Cardiac septum (tissue), 1 donor: ENCODE results near the gene COL12A1. TPM values are rescaled to one million over a fixed set of nuclear protein-coding genes. Genes with fewer than 3 reads are reported as not detected.

Source experiments
- DNase-seq: peaks from one replicate; pipeline ENCODE4 v3.0.0-alpha.2; 2020; ENCODE audit warnings: low spot score
- intact Hi-C: fragments of 100-400 bp; cut with DNase I; formaldehyde crosslinking; loops from one replicate; pipeline ENCODE4 v1.14.0; 2022
- total RNA-seq: library from RNA; stranded (reverse); fragmentation: NEBNext Ultra II Directional; extraction: Animal tissue kit (Norgen Biotek cat#: 25700); gene quantifications from one replicate; pipeline ENCODE4 v1.2.1, GENCODE V29; 2021
- donor health status: DM: no; HTN: no; CAD: no.

The COL12A1 gene
- total RNA-seq, 1 donor from 2014 or later, result 40.3 TPM

DNA sequence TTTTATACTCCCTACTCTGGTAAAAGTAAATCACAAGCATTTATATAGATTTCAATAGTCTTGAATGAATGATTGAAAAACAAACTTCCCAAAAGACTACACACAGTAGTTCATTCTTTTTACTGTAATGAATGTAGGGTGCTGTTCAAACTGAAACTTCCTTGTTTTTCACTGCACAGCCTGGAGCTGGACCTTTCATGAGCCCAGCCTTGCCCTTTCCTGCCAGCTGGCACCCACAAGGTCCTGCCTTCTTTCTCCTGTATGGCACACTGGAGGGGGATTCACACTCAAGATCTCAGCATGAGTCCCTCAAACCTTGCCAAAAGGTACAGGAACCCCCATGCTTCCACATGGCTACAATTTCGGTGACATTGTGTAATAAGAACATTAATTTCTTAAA, 50.9 kb downstream of the COL12A1 start:
- intact Hi-C loops, result no loop called here

DNA sequence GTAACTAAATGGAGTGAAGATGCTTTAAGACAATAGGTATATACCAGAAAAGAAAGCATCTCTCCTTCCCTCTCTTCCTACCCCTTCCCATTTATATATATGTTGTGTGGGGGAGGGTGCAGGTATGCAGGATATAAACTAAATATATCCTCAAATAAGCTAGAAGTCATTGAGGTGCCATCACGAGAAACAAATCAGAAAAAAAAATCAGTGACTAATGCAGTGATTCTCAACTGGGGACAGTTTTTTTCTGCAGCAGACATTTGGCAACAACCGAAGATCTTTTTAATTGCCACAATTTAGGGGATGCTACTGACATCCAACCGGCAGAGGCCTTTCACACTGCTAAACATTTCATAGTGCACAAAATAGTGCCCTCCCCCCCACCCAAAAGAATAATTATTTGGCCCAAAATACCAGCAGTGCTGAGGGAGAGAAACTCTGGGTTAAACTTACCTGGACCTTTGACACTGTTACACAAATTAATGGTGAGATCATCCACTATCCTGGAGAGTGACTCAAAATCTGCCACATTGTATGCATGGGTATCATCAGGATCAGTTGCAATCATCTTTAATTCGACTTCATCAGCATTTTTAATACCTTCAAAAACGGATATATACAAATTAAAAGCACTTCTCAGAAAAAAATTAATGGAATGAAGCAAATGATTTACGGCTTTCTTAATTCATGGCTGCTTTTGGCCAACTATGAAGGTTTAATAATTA, 55.0 kb downstream of the COL12A1 start:
- intact Hi-C loops, result no loop called here
- no peak for DNase-seq

More for the DNA sequence above, 50.9 kb downstream of the COL12A1 start:
- DNase-seq, result no peak

DNA sequence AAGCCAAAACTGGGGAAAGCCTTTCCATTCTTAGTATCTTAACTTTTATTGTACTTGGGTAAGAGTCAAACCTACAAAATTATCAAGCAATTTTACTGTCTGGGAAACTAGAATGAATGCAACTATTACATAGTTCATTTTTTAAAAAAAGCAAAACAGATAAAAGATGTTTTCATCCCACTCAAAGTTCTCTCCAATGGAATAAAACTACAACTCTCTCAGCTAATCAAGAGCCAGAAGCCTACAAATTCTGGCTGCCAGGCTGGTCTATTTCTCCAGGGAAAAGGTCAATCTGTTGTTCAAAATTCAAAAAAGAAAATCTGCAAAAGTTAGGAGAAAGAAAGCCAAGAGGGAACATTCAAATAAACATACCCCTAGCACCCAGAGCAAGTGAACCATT, 56.2 kb downstream of the COL12A1 start:
- intact Hi-C loops, result no loop called here
- DNase-seq, result no peak

DNA sequence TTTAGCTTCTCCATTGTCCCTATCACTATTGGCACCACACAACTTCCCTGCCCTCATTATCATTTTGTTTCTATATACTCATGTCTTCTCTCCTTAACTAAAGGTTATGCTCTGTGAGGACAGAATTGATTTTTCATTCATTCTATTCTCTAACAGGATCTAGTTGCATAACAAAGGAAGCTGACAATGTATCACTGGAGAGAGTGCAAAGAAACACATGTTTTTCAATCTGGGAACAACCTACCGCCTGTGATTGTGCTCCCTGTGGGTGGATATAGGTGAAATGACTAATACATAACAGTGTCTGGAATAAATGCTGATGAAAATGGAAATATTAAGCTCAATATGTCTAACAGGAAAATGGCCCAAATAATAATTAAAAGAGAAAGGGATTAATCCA, 56.6 kb downstream of the COL12A1 start:
- intact Hi-C loops, result no loop called here

DNA sequence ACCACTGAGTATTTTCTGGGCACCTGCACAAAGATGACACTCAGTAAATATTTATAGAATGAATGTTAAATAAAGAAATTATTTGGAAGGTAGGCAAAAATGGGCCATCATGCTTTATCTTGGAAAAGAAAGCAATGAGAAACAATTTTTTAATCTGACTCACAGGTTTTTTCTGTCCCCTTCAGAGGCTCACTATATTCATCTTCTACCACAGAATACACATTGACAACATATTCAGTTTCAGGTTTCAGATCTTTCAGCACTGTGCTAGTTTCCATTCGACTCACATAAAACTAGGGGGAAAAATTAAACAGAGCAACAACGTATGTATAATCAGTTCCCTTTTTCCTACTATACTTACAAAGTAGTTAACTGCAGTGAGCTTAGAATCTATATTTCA, 58.3 kb downstream of the COL12A1 start:
- intact Hi-C loops, result no loop called here
- no peak for DNase-seq

More for the DNA sequence above, 56.6 kb downstream of the COL12A1 start:
- DNase-seq, result no peak

DNA sequence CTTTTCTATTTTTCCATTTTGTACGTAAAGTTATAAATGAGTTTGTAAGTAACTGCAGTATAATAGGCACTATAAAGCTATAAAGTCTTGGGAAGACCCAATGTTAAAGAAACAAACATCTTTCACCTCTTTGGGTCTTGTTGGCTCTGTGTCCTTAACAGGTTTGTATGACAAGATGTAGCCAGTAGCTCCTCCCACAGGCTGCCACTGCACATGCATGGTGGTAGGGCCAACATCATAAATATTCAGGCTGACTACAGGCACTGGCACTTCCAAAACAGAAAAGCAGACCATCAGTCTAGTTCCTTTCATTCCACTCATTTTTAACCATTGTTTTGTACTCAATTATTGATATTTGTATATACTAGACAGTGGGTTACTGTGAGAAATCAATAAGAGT, 59.9 kb downstream of the COL12A1 start:
- no peak for DNase-seq
- intact Hi-C loops, result no loop called here

DNA sequence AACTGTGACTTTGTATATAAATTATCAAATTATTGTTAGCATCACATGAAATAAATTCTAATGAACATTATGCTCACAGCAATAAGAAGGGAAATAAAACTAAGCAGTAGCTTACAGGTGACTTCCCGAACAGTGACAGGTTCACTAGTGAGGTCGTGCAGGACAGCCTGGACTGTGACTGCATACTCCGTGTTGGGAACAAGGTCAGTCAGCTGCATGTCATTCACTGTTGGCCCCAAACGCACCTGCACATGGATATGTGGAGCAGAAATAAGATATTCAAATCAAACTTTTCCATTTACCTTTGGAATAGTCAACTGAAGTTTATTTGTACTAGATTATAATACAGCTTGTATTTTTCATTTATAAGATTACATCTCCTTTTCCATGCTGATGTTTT, 60.6 kb downstream of the COL12A1 start:
- no peak for DNase-seq
- intact Hi-C loops, result no loop called here

DNA sequence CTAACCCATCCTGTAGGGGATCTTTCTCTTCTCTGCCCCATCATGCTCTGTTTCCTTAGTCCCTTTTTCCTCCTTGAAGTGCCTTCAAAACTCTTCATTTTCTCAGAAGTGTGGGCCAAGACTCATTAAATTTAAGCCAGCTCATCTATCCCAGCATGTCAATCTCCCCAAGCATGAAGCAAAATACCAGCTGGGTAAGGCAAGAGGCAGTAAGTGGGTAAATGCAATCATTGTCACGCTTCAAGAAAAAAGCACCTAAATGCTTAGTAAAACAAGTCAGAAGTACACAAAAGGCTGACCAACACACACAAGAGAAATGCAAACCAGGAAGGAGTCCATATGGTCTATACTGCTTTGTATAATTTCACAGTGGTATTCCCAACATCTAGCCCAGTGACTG, 61.5 kb downstream of the COL12A1 start:
- DNase-seq, result no peak
- intact Hi-C loops, result no loop called here

DNA sequence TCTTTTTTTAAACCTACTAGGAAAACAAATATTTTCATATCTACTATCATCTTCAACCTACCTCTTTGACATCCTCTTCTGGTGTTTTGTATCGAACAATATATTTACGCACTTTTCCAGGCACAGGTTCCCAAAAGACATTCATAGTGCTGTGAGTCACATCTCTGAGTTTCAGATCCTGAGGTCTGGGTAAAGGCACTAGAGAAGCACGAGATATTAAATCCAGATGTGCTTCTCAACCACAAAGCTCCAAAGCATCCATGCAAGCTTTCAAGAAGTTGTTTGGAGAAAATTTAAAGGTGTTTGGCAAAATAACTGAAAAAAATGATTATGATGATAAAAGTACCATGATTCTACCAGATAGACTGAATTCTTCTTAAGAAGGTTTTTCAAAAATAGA, 62.7 kb downstream of the COL12A1 start:
- intact Hi-C loops, result no loop called here
- no peak for DNase-seq

DNA sequence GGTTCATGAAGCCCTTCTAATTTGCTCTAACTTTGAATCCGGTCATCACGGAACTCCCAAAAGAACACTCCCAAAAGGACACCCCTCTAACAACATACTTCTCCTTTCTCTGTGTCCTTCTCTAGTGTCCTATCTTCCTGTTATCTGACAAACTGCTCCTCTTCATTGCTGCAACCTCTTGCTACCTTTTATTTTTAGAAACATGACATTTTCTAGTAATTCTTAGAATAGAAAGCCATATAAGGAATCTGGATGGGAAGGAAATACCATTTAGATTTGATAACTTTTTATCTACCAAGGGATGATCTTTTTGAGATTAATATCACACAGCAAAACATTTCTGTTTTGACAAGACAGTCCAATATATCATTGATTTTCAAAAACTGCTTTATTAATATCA, 63.1 kb downstream of the COL12A1 start:
- DNase-seq, result no peak
- intact Hi-C loops, result no loop called here

DNA sequence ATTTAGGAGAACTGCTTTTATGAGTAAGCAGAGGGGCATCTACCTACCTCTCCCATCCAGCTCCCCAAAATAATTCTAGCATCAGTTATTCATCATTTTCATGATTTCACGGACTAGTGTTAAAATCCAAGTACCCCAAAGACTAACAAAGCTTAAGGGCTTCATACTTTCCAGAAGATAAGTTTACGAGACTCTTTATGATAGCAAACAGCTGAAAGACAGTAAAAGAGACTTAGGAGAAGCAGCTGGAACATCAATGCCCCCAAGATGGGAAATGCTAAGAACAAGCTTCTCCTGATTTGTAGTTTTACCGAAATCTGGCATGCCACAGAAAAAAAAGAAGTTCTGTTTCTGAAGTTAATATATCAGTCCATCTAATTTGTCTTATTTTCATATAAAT, 70.0 kb downstream of the COL12A1 start:
- intact Hi-C loops, result no loop called here
- no peak for DNase-seq

DNA sequence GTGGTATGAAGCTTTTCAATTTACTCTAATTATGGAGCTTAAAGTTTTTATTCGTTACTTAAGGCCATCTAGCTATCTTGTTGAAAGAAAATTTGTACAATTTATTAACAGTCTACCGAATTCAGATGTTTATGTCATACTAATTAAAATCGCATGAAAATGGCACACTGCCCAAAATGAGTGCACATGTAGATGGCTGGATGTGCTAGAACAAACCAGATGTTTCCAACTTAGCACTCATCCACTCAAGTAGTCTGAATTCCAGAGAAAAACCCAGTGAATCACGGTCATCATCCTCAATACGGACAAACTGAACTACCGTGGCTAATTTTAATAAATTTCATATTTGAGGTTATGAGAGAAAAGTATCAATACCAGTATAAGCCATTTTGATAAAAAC, 70.4 kb downstream of the COL12A1 start:
- DNase-seq, result no peak
- intact Hi-C loops, result no loop called here

DNA sequence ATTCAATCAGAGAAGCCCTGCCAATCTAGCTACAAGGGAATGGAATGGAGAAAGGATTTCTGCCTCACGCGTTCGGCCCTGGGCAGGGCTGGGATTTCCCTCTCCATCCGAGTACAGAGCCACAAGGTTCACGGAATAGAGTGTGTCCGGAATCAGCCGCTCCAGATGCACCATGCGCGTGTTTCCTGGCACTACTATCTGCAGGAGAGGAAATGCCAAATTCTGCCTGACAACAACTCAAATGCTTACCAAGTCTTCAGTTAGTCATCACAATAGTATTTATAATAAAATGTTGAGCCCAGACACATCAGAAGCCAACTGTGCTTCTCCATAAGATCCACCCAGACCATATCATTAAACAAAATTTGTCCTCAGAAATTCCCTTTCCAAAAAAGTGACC, 75.1 kb downstream of the COL12A1 start:
- intact Hi-C loops, result no loop called here
- DNase-seq, result no peak

DNA sequence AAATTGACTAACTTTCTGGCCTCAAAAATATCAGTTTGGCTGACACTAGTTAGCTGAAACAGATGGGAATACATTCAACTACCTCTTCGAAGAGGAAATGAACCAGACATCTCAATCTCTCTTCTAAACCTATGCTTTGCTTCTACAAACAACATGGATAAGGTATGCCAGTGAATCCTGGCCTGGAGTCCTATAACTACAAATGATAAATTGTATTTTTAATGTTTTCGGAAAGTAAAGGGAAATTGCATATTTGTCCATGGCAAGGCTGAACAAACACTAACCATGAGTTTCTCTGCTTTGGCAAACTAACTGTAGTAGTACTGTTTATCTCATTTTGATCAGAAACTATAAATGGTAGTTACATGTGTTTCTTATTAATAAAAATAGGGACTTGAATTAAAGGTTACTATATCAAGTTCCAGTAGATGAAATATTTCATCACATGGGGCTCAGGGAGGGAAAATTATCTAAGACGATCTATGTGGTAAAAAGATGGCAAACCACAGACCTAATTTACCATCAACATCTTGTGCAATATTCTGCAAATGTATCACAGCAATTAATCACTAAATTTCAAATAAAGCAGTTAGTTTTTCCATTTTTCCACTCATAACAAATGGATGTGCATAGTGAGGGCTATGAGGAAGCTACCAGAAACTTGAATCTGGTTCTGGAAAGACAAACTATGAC, 76.8 kb downstream of the COL12A1 start:
- intact Hi-C loops, result no loop called here
- no peak for DNase-seq

DNA sequence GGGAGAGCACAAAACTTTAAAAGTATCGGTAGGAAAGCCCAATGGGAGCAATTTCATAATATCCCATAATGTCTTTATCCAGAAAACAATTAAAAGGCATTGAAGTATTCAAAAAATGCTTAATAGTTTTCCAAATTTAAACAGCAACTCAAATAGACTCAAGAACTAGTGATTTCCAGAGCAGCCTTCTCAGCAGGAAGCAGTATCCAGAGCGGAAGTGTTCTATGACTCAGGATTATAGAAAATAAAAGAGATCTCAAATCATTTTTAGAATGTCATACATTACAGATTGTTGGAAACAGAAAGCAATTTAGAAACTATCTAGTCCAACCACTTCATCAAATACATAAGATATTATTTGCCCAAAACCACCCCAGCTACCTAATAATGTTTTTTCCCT, 79.3 kb downstream of the COL12A1 start:
- intact Hi-C loops, result no loop called here
- DNase-seq, result no peak

DNA sequence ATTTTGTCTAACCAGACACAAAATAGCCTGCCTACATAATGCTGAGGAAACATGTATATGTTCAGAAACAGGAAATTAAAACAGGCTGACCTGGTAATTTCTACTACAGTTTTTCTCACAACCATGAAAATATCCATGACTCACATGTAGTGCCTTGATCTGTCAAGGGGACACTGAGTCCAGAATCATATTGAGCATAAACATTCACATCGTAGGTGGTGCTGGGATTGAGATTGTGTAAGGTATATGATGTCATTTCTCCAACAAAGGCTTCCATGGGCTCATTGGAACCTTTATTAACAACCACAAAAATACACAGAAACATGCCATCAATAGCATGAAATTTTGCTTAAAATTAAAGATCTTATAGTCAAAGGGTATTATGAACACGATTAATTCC, 80.9 kb downstream of the COL12A1 start:
- intact Hi-C loops, result no loop called here
- DNase-seq, result no peak

DNA sequence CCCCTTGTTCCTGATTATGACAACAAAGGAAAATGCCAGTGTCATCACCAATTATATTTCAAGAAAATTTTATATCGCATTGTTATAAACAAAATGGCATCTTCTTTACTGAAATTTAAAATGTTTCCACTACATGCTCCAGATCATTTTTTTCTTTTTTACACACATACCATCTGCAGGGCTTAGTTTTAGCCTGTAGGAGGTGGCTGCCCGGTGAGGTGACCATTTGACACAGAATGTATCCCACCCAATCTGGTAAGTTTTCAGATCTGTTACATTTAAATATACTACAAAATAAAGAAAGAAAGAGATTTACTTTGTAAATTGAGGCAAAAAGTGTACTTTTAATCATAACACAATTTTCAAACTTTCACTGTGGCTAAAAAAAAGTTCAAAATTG, 81.8 kb downstream of the COL12A1 start:
- no peak for DNase-seq
- intact Hi-C loops, result no loop called here

DNA sequence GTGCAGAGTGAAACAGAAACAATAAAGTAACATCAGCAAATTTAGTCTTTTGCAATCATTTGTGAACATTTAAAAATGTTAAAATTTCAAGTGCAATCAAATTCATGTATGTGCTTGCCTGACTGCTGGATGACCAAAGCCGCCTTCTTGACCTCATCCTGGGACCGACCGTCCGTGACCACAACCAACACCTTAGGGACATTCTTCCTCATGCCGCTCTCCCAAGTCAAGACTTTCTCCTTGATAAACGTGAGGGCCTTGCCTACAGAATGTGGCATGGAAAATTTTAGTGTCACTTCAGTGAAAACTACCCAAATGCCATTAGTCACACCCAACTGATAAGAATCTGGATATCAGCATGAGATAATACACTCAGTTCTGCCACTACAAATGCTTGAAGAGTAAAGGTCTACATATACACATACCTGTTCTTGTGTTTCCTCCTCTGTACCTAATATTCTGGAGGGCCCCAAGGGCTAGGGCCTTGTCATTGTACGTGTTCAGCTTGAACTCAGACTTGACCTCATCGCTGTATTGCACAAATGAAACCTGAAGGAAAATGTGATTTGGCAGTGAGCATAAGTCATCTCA, 86.8 kb downstream of the COL12A1 start:
- DNase-seq, result no peak
- intact Hi-C loops, result no loop called here

DNA sequence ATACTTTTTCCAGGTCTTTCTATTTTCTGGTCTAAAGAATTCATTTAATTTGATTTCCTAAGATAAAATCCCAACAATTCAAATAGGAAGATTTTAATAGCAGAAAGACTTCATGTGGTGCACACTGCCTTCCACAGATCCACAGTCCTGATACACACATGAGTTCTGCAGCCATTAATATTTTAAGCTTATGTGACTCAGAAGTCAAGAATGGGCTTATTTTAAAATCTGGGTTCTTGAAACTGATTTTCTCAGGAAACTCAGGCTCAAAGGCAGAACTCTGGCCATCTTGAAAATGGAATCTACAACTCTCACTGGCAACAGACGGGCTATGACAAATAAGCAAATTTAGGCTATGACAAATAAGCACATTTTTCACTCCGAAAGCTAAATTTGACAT, 88.2 kb downstream of the COL12A1 start:
- intact Hi-C loops, result no loop called here
- DNase-seq, result no peak

DNA sequence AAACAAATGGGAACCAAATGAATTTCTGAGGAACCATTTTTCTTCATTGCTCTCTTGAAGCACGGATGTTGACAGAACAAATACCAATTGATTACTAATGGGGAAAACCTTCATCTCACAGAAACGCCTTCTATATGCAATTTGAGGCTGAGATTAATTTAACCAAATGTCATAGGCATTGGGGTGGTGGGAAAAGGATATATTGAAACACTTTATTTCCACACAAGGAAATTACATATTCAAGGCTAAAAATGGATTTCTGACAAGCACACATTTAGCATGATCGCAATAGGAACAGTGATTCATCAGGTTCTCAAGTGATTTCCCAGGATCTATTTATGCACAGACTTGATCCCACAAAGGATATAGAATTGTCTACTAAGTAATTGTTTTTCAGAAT, 88.9 kb downstream of the COL12A1 start:
- no peak for DNase-seq
- intact Hi-C loops, result no loop called here

DNA sequence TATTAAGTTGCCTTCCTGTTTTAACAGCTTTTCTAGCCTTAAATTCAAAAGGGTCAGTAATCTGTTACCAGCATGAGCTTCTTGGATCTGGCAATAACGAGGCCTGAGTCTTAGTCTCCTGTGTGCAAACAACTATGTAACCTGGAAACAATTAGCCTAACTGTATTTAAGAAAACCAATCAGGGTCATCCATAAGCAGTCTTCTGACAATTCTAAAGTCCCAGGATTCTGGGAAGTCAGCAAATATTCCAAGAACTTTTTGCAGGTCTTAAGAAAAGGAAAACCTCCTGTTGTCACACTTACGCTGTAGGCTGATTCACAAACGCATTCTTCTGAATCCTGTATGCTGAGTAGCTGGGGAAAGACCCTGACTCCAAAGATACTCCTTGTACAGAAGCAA, 90.4 kb downstream of the COL12A1 start:
- intact Hi-C loops, result no loop called here
- no peak for DNase-seq
